Stimulated activated effector memory CD8-positive, alpha-beta T cell treated with anti-CD3 and anti-CD28 coated beads, Interleukin-12 subunit alpha, Interleukin-12 subunit beta, amount 100 ng/mL, for 72 hours (primary cell): ENCODE results near the gene MYCBP2.
"Not testable (repeated sequence)": the region's sequence is repeated elsewhere in the genome, so short reads cannot be mapped to it uniquely, and the experiment has no call there.

Experiments used
- ATAC-seq: fragments of 150-1000 bp; cut with Tn5 transposase; 2 replicates; pipeline ENCODE4 v1.10.0; 2021
- DNase-seq, 2 donors: peaks; one replicate each; pipeline ENCODE4 v3.0.0; 2021 to 2022; ENCODE audit warnings: low spot score in 2 of 2
- H3K27ac Mint-ChIP-seq: one replicate; pipeline ENCODE4 v1.8.0; 2022; ENCODE audit warnings: mild to moderate bottlenecking, mixed read lengths
- H3K36me3 Mint-ChIP-seq: one replicate; pipeline ENCODE4 v1.8.0; 2022; ENCODE audit warnings: mild to moderate bottlenecking, mixed read lengths
- H3K4me1 Mint-ChIP-seq: one replicate; pipeline ENCODE4 v1.8.0; 2022; ENCODE audit warnings: mixed read lengths
- H3K4me3 Mint-ChIP-seq: one replicate; pipeline ENCODE4 v1.8.0; 2022; ENCODE audit warnings: mild to moderate bottlenecking, mixed read lengths
- H3K9me3 Mint-ChIP-seq: one replicate; pipeline ENCODE4 v1.8.0; 2022; ENCODE audit warnings: mixed read lengths

Gene MYCBP2

DNA sequence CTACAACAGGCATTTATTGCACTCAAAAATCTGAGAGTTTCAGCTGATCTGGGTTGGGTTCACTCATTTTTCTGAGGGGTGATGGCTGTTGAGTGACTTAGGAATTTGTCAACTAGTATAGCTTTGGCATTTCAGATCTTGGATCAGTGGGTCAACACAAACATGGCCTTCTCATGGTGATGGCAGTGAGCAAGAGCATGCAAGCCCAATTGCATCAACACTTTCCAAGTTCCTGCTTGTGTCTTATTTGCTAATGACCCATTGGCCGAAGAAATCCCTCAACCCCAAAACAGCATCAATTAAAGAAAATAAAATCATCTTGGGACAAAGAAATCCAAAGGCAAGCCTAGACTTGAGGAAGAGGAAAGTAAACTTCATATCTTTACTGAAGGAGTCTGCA, 23.9 kb upstream of the MYCBP2 start:
- ATAC-seq: no peak
- Mint-ChIP-seq H3K4me1 (peaks cover 13% of the 10 kb centered on the region), H3K9me3 (no peaks in the 10 kb centered on the region), H3K36me3 (peaks cover under 1% of the 10 kb centered on the region), H3K27ac (no peak overlapping the region), H3K4me3 (no peak overlapping the region)
- no peak for DNase-seq

GRCh38 chr13:77349365-77349764, 22.5 kb upstream of the MYCBP2 start:
- ATAC-seq: peak; percentile 8
- Mint-ChIP-seq H3K36me3 (peaks cover 11% of the 10 kb centered on the region), H3K4me3 (no peak overlapping the region), H3K27ac (no peak overlapping the region), H3K4me1 (peaks cover 20% of the 10 kb centered on the region), H3K9me3 (no peaks in the 10 kb centered on the region)
- no peak for DNase-seq

DNA sequence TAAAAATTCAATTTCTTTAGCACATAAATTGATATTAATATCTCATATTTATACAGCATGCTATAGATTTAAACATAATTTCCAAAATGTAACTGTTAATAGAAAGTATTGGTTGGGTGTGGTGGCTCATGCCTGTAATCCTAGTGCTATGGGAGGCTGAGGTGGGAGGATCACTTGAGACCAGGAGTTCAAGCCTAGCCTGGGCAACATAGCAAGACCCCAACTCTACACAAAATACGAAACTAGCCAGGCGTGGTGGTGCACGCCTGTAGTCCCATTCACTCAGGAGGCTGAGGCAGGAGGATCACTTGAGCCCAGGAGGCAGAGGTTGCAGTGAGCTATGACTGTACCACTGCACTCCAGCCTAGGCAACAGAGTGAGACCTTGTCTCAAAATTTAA, 20.5 kb upstream of the MYCBP2 start:
- not testable (repeated sequence) for H3K4me3 Mint-ChIP-seq, H3K27ac Mint-ChIP-seq, H3K9me3 Mint-ChIP-seq, ATAC-seq, DNase-seq
- Mint-ChIP-seq H3K36me3 (peaks cover 11% of the 10 kb centered on the region), H3K4me1 (peaks cover 28% of the 10 kb centered on the region)

GRCh38 chr13:77345150-77345780, 18.4 kb upstream of the MYCBP2 start:
- Mint-ChIP-seq H3K36me3 (peaks cover 11% of the 10 kb centered on the region), H3K4me3 (peak overlapping the region; percentile 62), H3K9me3 (no peaks in the 10 kb centered on the region), H3K27ac (peak overlapping the region; percentile 99), H3K4me1 (peaks cover 36% of the 10 kb centered on the region)
- DNase-seq (peak in 1 of 2 donors; percentile 70), ATAC-seq (peak; percentile 94)

DNA sequence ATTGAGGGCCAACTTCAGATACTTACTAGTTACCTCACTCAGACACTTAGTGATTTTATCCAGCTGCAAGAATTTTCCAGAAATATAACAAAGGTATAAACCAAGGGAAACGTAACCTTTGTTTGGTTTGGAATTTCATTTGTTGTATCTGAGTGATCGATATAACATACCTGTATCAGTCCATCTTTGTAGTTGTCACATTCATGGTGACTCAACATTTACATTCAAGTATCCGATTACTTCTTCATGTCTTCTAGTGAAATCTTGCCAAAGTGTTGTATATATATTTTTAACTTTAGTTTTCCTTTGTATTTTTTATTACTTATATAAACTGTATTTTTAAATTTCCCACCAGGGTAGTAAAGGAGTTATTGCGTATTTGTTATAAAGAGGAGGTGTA, 16.9 kb upstream of the MYCBP2 start:
- DNase-seq (no peak), ATAC-seq (no peak)
- Mint-ChIP-seq H3K4me1 (peaks cover 39% of the 10 kb centered on the region), H3K27ac (peak overlapping the region; percentile 80), H3K9me3 (no peaks in the 10 kb centered on the region), H3K4me3 (no peak overlapping the region), H3K36me3 (peaks cover 11% of the 10 kb centered on the region)

DNA sequence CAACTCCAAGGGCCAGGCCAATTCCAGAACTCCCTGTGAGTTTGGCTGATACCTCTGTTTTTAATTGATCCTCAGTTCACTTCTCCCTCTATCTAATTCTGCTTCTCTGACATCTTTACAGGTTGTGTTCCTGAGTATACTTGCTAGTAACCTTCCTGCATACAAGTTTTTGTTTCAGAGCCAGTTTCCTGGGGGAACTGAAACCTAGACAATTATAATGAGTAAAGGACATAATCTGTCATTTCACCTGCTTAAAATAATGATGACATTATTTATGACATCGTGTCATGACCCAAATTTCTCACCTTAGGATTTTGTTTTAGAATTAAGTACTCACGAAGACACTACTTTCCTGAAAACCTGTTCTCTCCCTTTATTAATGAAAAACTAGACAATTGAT, 12.5 kb upstream of the MYCBP2 start:
- Mint-ChIP-seq H3K4me1 (peaks cover 38% of the 10 kb centered on the region), H3K4me3 (no peak overlapping the region), H3K36me3 (no peaks in the 10 kb centered on the region), H3K9me3 (no peaks in the 10 kb centered on the region), H3K27ac (no peak overlapping the region)
- DNase-seq (no peak), ATAC-seq (no peak)

DNA sequence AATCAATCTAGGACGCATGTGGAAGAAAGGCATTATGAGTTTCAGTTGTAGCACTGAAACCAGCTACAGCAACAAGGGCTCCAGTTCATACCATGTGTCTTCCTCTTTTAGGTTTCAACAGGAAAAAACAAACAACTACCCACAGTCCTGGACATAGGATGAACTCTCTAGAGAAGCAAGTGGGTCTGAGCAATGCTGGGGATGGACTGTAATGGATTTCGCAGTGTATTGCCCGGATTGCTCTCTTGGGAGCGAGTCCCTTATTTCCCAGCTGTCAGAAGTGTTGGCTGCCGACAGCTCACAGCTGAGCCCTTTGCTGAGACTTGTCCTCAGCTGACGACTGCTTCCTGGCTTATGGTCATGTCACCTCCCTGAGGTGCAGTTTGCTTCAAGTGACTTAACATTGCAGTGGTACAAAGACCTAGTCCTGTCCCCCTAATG, 12.1 kb upstream of the MYCBP2 start:
- no peaks in the 10 kb centered on the region for H3K36me3 Mint-ChIP-seq
- H3K4me1 Mint-ChIP-seq: peaks cover 38% of the 10 kb centered on the region
- peak; percentile 31 for ATAC-seq
- DNase-seq: no peak
- H3K9me3 Mint-ChIP-seq: no peaks in the 10 kb centered on the region
- no peak overlapping the region for H3K4me3 Mint-ChIP-seq
- no peak overlapping the region for H3K27ac Mint-ChIP-seq

DNA sequence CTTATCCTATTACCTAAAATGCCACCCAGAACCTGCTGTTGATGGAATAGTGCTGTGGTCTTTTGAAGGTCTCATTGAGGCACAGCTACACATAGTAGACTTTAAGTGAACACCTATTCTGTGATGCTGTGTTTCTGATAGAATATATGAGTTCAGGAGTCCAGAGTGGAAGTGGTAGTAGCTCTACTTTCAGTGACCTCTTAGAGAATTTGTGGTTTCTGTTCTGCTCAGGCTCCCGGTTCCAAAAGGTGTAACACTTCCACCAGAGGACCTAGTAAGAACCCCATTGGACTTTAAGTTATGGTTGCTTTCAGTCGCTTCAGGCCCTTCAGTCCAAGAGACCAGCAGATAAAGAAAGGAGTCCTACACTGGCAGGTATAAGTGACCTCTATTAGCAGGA, 11.4 kb upstream of the MYCBP2 start:
- H3K36me3 Mint-ChIP-seq: no peaks in the 10 kb centered on the region
- H3K27ac Mint-ChIP-seq: no peak overlapping the region
- DNase-seq (no peak), ATAC-seq (no peak)
- peaks cover 33% of the 10 kb centered on the region for H3K4me1 Mint-ChIP-seq
- no peaks in the 10 kb centered on the region for H3K9me3 Mint-ChIP-seq
- no peak overlapping the region for H3K4me3 Mint-ChIP-seq

DNA sequence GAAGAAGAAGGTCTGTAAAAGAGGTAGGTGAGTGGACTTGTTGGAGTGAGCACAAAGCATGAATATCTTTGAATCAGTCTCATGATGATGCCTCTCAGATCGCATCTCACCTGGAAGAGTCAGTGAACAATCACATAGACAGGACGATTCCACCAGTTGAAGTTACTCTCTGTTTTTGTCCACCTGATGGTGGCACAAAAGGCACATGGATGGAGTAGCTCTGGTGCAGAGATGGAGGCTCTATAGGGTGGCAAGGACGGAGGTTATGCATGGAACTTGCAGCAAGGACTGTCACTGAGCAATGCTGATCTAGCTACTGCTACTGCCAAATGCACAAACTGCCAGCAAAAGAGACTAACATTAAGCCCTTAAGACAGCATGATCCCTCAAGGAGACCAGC, 10.3 kb upstream of the MYCBP2 start:
- Mint-ChIP-seq H3K9me3 (no peaks in the 10 kb centered on the region), H3K4me3 (no peak overlapping the region), H3K27ac (no peak overlapping the region), H3K4me1 (peaks cover 22% of the 10 kb centered on the region), H3K36me3 (no peaks in the 10 kb centered on the region)
- DNase-seq (no peak), ATAC-seq (no peak)

DNA sequence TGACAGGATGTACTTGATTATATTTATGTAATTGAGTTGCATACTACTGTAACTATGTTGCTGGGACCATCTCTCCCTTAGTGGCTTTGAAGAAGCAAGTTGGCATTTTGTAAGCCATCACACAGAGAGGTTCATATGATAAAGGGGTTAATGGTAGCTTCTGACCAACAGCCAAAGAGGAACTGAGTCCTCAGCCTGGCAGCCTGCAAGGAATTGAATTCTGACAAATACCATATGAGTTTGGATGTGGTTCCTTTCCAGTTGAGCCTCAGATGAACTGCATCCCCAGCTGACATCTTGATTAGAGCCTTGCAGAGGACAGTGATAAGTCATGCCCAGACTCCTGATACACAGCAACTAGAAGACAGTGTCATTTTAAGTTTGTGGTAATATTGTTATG, 8.6 kb upstream of the MYCBP2 start:
- Mint-ChIP-seq H3K9me3 (no peaks in the 10 kb centered on the region), H3K36me3 (no peaks in the 10 kb centered on the region), H3K27ac (peak overlapping the region; percentile 20), H3K4me1 (peaks cover 25% of the 10 kb centered on the region), H3K4me3 (no peak overlapping the region)
- ATAC-seq: no peak
- no peak for DNase-seq

GRCh38 chr13:77333594-77333993, 6.7 kb upstream of the MYCBP2 start:
- Mint-ChIP-seq H3K27ac (no peak overlapping the region), H3K4me3 (no peak overlapping the region), H3K36me3 (peaks cover 13% of the 10 kb centered on the region), H3K9me3 (no peaks in the 10 kb centered on the region), H3K4me1 (peaks cover 23% of the 10 kb centered on the region)
- no peak for ATAC-seq
- DNase-seq: no peak

GRCh38 chr13:77331421-77331820, 4.5 kb upstream of the MYCBP2 start:
- Mint-ChIP-seq H3K4me1 (peaks cover 25% of the 10 kb centered on the region), H3K36me3 (peaks cover 23% of the 10 kb centered on the region), H3K27ac (no peak overlapping the region), H3K4me3 (no peak overlapping the region), H3K9me3 (no peaks in the 10 kb centered on the region)
- DNase-seq: no peak
- ATAC-seq: no peak

DNA sequence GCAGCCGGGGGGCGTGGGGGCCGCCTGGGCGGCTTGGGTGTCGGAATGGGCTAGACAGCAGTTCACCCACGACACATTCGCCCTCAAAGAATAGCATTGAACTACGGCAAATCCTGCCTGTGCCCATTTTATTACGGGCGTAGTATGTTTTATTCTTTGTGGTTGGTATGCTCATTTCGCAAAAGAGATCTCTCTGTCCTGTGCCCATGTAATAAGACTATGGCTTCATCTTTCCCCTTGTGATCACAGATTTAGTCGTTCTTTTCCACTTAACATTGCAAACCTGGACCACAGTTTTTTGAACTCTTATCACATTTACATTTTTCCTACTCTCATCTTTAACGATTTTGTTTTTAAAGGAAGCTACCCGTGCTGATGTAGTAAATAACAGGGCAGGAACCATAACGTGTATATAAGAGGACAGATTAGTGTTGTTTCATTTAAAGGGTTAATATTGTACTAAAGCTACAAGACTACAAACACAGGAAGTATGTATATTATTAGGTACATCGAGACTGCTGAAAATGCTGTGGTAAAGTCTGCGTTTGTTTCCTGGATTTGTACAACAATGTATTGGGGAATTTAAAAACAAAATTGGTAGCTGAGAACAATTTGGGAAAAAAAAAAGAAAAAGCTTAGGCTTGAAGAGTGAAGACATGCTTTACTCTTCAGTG, 3.2 kb upstream of the MYCBP2 start:
- H3K27ac Mint-ChIP-seq: peak overlapping the region; percentile 91
- peak; percentile 17 for ATAC-seq
- peak overlapping the region; percentile 98 for H3K4me3 Mint-ChIP-seq
- peaks cover 36% of the 10 kb centered on the region for H3K36me3 Mint-ChIP-seq
- no peaks in the 10 kb centered on the region for H3K9me3 Mint-ChIP-seq
- DNase-seq: no peak
- H3K4me1 Mint-ChIP-seq: peaks cover 25% of the 10 kb centered on the region

- peak overlapping the region; percentile 91 for H3K27ac Mint-ChIP-seq
- no peaks in the 10 kb centered on the region for H3K9me3 Mint-ChIP-seq
- peaks cover 36% of the 10 kb centered on the region for H3K36me3 Mint-ChIP-seq
- H3K4me1 Mint-ChIP-seq: peaks cover 26% of the 10 kb centered on the region
- ATAC-seq (peak; percentile 83), DNase-seq (peak; percentile 71 to 94)
- peak overlapping the region; percentile 98 for H3K4me3 Mint-ChIP-seq
Observed at GRCh38 chr13:77329133-77329910, 2.4 kb upstream of the MYCBP2 start.

GRCh38 chr13:77328819-77329132, 1.9 kb upstream of the MYCBP2 start:
- Mint-ChIP-seq H3K36me3 (peaks cover 36% of the 10 kb centered on the region), H3K9me3 (no peaks in the 10 kb centered on the region), H3K4me3 (peak overlapping the region; percentile 98), H3K4me1 (peaks cover 32% of the 10 kb centered on the region), H3K27ac (peak overlapping the region; percentile 91)
- no peak for DNase-seq
- peak; percentile 0 for ATAC-seq
